NCI-H187 treated with DMSO at 0.1 percent for 48 hours (cell line): Measurements from ENCODE around the gene FAM120A.
"Not testable (repeated sequence)": the region's sequence is repeated elsewhere in the genome, so short reads cannot be mapped to it uniquely, and the experiment has no call there.

Experiments used
- DNase-seq: peaks from one replicate; lab custom pipeline; 2025; lab: John Stamatoyannopoulos, UW

Gene FAM120A

DNA sequence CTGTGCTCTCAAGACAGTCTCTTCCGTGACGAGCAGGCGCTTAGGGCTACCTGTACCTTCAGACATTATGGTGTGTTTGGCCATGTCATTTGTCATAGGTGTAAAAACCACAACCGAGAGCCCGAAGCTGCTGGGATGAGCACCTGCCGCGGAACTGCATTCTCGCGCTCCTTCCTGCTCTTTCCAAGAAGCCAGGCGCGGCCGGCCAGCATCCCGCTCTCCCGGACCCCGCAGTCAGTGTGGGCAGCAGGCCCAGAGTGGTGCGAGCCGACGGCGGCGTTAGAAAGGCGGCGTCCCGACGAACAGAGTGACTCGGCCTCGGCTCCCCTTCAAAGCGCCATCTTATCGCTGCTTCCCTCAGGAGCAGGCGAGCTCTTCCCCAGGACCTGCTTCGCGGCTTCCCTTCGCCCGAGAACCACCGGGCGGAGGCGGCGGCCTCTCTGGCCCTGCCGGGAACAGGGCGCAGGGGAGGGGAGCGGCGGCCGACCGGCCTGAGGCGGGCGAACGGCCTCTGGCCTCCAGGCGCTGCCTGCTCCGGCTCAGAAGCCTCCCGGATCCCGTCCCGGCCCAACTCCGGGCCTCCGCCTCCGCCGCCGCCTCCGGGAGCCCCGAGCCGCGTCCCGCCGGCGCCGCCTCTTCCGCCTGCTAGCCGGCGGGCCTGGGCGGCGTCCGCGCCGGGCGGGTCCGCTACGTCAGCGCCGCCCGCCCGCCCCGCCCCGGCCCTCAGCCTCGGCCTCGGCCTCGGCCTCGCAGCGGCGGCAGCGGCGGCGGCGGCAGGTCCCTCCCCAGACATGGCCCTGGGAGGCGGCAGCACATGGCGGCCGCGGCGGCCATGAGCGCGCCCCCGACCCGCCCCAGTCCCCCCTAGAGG, at the start of gene FAM120A:
FAM120A (plus strand) TSS at position 741 of the 871 bp plus-strand sequence. CDS start 231 bp downstream, outside the sequence.
- DNase-seq, result no peak

- no peak for DNase-seq
Measured at GRCh38 chr9:93406371-93406770, 45.1 kb upstream of the FAM120A start.

GRCh38 chr9:93413530-93413929, 38.0 kb upstream of the FAM120A start:
- no peak for DNase-seq

GRCh38 chr9:93415176-93415690, 36.3 kb upstream of the FAM120A start:
- no peak for DNase-seq

DNA sequence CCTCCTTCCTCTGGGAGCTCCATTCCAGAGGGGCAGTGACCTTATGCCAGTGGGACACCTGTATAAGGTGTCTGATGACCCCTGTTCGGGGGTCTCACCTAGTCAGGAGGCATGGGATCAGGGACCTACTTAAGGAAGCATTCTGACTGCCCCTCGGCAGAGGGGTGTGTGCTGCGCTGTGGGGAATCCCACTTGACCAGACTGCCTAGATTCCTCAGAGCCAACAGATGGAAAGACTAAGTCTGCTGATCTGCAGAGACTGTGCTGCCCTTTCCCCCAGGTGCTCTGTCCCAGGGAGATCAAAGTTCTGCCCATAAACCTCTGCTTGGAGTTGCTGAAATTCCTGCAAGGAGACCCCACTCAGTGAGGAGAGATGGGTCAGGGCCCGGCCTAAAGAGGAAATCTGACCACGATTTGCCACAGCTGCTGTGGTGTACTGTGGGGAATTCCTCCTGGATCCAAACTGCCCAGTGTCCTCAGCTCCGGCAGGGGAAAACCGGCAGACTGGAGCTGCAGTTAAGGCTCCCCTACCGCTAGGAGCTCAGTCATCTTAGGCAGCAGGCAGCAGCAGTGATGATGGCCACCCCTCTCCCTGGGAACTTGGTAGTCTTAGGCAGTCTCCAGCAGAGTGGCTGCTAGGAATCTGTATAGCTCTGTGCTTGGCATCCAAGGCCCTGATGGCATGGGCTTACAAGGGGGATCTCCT, 34.8 kb upstream of the FAM120A start:
- no peak for DNase-seq

DNA sequence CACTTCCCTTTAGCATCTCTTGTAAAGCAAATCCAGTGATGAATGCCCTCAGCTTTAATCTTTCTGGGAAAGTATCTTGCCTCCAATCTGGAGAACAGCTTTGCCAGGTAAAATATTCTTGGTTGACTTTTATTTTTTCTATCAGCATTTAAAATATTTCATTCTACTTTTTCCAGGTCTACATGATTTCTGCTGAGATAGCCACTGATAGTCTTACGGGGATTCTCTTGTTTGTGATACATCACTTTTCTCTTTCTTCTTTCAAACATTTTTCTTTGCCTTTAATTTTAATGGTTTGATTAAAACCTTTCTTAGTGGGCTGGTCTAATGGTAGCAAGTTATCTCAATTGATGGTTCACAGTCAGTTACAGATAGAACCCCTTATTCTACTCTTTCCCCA, 33.9 kb upstream of the FAM120A start:
- no peak for DNase-seq

- no peak for DNase-seq
Measured at GRCh38 chr9:93419023-93419422, 32.5 kb upstream of the FAM120A start.

DNA sequence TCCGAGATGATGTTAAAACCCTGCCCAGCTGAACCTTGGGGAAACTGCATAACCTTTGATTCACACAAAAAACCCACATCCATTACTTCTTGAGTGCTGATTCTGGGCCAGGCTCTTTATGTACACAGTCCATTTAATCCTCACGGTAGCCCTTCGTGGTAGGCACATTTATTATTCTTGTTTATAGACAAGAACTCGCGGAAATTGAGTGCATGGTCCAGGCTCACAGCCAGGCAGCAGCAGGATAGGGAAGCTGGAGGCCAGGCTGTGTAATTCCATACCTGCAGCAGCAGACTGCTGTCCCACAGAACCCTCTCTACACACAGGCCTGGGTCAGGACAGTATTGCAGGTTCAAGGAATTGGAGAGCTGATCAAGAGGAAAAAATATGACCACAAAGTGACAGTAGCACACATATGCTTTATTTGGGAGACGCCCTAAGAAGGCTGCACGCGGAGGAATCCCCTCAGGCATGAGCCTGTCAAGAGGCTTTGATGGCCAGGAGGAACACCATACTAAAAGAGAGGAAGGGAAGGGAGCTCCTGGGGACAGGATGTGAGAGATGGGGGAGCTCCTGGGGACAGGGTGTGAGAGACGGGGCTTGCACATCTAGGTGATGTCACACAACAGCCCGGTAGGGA, 28.4 kb upstream of the FAM120A start:
- no peak for DNase-seq

DNA sequence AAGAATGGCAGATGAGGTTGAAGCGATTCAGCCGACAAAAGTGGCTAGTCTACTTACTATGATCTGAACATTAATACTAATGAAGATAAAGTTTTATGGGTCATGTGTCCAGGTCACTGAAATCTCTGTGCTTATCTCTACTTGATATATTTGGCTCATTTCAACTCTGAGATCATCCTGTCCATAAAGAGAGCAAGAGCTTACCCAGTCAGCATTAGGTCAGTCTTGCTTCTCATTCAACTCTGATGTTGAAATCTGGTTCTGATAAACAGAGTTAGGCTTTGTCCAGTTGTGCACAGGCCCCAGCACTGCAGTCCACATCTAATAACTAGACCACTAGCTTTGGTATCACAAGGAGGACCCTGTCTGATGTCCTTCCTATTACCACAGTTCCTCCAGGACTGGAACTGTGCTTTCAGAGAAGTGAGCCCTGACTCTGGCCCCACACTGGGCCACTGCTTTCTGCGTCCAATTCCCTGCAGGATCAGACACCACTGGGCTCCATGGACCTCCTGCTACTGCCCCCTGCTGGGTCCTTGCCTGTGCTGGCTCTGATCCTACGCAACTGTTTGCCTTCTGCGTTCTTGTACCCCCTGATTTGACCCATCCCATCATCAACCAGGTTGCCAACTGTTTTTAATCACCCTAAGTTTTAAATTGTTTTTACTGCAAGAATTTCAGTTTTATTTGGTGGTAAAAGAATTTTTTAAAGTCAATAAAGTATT, 23.7 kb upstream of the FAM120A start:
- no peak for DNase-seq

DNA sequence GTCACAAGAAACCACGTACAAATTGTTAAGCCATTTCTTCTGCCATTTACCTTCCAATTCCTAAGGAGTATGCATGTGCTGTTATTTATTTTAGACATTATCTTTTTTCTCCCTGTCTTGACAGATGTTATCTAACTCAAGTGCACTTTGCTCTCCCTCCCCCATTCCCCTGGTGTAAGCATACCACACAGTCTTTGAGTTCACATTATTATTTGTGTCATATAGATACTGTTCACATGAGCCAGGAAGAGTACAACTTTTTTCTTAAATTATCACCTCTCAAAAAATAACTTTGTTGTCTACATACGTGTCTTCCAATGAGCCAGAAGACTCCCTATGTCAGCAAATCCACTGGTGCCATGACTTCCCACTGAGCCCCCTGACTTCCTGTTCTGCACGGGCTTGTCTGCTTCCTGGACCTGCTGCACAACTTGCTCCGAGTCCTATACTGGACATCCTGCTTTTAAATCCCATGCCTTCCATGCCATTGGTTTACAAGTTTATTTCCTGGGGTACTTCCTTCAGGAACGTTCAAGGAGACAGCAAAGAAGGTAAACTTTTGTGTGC, 19.9 kb upstream of the FAM120A start:
- no peak for DNase-seq

DNA sequence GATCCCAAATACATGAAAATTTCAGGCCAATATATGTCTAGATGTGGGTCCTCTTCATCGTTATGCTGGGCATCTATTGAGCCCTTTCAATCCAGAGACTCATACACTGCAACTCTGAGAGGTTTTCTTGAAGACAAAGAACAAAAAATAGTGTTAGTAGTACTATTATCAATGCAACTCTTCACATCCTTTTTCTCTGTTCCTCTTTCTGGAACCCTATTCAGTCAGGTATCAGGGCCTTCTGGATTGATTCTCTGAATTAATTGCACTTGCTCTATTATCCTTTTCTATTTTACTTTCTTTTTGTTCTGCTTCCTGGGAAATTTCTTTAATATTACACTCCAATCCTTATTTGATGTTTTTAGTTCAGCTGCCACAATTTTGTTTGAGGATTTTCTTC, 18.5 kb upstream of the FAM120A start:
- DNase-seq, result no peak

- no peak for DNase-seq
Measured at GRCh38 chr9:93434056-93434455, 17.4 kb upstream of the FAM120A start.

DNA sequence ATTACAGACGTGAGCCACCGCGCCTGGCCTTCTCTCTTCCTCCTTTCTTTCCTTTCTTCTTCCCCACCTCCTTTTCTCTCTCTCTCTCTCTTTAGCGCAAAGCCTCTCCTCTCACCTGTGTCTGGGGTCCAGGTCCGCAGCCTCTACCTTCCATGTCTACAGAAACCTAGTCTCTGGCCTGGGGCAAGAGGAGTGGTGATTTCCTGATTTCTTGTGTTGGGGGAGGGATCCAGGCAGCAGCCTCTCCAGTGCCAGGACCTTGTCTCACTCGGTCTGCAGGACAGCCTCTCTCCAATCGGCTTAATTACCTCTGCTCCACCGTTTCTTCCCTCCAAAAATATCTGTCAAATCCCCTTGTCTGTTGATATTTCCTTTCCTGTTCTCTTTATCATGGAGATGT, 16.1 kb upstream of the FAM120A start:
- no peak for DNase-seq

- no peak for DNase-seq
Measured at GRCh38 chr9:93436218-93436617, 15.3 kb upstream of the FAM120A start.

GRCh38 chr9:93436655-93437407, 14.7 kb upstream of the FAM120A start:
- no peak for DNase-seq

DNA sequence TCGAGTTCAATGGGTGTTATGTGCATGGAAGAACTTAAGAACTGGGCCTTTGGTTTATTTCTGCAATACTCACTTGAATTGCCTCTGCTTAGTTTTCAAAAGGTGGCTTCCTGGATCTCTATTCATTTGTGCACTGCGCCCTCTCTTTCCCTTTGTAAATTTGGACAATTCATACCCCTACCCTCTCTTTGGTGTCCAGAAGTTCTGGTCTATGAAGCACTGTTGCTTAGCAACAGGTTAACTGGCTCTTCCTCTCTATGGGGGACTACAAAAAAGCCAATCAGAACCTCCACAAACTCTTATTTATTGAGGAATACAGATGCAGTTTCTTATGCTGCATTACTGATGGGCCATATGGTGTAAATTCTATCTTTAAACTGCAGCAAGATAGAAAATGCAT, 13.5 kb upstream of the FAM120A start:
- no peak for DNase-seq

- not testable (repeated sequence) for DNase-seq
Measured at GRCh38 chr9:93439301-93439700, 12.2 kb upstream of the FAM120A start.

- no peak for DNase-seq
Measured at GRCh38 chr9:93440896-93441580, 10.4 kb upstream of the FAM120A start.

DNA sequence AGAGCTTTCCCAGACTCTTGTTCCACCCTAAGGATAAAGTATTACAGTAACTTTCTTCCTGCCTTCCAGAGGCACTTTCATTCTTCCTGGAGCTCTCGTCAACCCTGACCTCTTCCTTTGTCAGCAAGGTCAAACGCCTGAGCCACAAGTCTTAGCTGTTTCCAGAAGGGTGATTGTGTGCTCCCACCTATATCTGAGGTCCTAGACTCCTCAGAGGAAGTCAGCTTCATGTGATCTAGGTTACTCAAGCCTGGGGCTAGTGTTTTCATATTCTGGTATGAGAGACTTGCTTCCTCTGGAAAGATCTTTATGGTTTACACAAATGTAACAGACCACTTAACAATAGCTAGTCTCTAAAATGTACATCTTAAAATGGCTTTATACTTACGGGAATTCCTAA, 5.4 kb upstream of the FAM120A start:
- DNase-seq, result no peak

GRCh38 chr9:93447655-93448054, 3.8 kb upstream of the FAM120A start:
- no peak for DNase-seq
